ENCODE results near the gene MRPS22. TPM values are rescaled to one million over a fixed set of nuclear protein-coding genes. Genes with fewer than 3 reads are reported as not detected.

MRPS22 gene
- total RNA-seq, 1 experiment from 2014 or later, result 95.1 TPM

GRCh38 chr3:139295040-139295439 lies 48.8 kb upstream of the MRPS22 start:
- Histone ChIP-seq H3K4me2 (ENCODE audit: low read length) (no peak overlapping the region), H3K27me3 (ENCODE audit: insufficient read depth, low read length) (no peaks in the 10 kb centered on the region), H2AFZ (ENCODE audit: low read depth, low read length, poor library complexity, severe bottlenecking) (no peak overlapping the region), H3K9me2 (ENCODE audit: insufficient read depth) (no peaks in the 10 kb centered on the region), H3K4me1 (ENCODE audit: control insufficient read depth in 1 of 2, insufficient read depth in 2 of 2, low read length in 2 of 2) (peaks cover 58 to 81% of the 10 kb centered on the region in 2 experiments), H3K36me3 (ENCODE audit: control insufficient read depth in 1 of 2, insufficient read depth in 2 of 2, low read length in 2 of 2) (no peaks in the 10 kb centered on the region; a peak in 1 of 4 replicates), H4K20me1 (ENCODE audit: insufficient read depth) (no peaks in the 10 kb centered on the region), H3K27ac (ENCODE audit: low read depth, low read length) (peak overlapping the region; percentile 32; the same call in 1 of the 2 replicates), H3K9ac (ENCODE audit: low read length) (no peak overlapping the region), H3K9me3 (ENCODE audit: control insufficient read depth in 1 of 2, insufficient read depth in 1 of 2, low read depth in 1 of 2, low read length in 2 of 2) (no peaks in the 10 kb centered on the region), H3K4me3 (replicated peaks in 1 of 2; ENCODE audit: low read depth in 1 of 2, low read length in 2 of 2) (no peak overlapping the region), H3K79me2 (ENCODE audit: insufficient read depth, low read length) (no peaks in the 10 kb centered on the region)
- RAD21 ChIA-PET (ENCODE audit: low non-redundant PET in 1 of 2, low total read pairs in 2 of 2, uncharacterized antibody in 2 of 2, unreplicated experiment in 2 of 2), result no interaction called here
- TF ChIP-seq CBX3 (IDR thresholded peaks at IDR 0.05; ENCODE audit: low read depth) (no peak), ZFX (IDR thresholded peaks at IDR 0.05) (no peak), REST (IDR thresholded peaks at IDR 0.05; ENCODE audit: low read depth) (no peak), EGR1 (IDR thresholded peaks at IDR 0.05; ENCODE audit: low read depth) (no peak), EZH2phosphoT487 (IDR thresholded peaks at IDR 0.05; ENCODE audit: borderline replicate concordance) (no peak), SRF (IDR thresholded peaks at IDR 0.05; ENCODE audit: low read depth) (no peak), POLR2AphosphoS5 (IDR thresholded peaks at IDR 0.05; ENCODE audit: low read depth, low read length) (no peak), ZBTB33 (IDR thresholded peaks at IDR 0.05; ENCODE audit: extremely low read depth, insufficient replicate concordance, low read length) (no peak)
- TF ChIP-seq, protein P1, sequence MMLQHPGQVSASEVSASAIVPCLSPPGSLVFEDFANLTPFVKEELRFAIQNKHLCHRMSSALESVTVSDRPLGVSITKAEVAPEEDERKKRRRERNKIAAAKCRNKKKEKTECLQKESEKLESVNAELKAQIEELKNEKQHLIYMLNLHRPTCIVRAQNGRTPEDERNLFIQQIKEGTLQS (IDR thresholded peaks at IDR 0.05), result no peak
- no TSS peak for BruUV-seq (replicated peaks)
- no peak for DNase-seq (ENCODE audit: low read depth, low spot score)
- intact Hi-C loops (cut with micrococcal nuclease), result no loop called here
- CTCF ChIA-PET, result interaction anchor here (0.7 kb wide), 1 partner anchor 34 kb away, joined by 3 read pairs; no protein-coding TSS in a partner anchor
- POLR2A ChIA-PET, result no interaction called here
- ATAC-seq, result no peak

All from HCT116 (cell line).